Effector memory CD4-positive, alpha-beta T cell (primary cell): Measurements from ENCODE around the gene NLRP12.
"Not testable (repeated sequence)": the region's sequence is repeated elsewhere in the genome, so short reads cannot be mapped to it uniquely, and the experiment has no call there.

Experiments used
- DNase-seq, 3 donors: peaks; one replicate each; pipeline ENCODE4 v3.0.0-alpha.2; 2020
- H3K27ac ChIP-seq: 2 replicates; pipeline ENCODE4 v1.7.0; 2013; ENCODE audit warnings: mild to moderate bottlenecking, low read length, moderate library complexity; ENCODE audit not compliant: insufficient read depth, poor library complexity, severe bottlenecking
- H3K27me3 ChIP-seq: replicated peaks from 2 replicates; pipeline ENCODE4 v1.7.0; 2013; ENCODE audit warnings: mild to moderate bottlenecking, low read length; ENCODE audit not compliant: insufficient read depth, control insufficient read depth, poor library complexity, severe bottlenecking
- H3K36me3 ChIP-seq: 2 replicates; pipeline ENCODE4 v1.7.0; 2013; ENCODE audit warnings: mild to moderate bottlenecking, low read length, moderate library complexity; ENCODE audit not compliant: control insufficient read depth, insufficient read depth
- H3K4me1 ChIP-seq: 2 replicates; pipeline ENCODE4 v1.7.0; 2013; ENCODE audit warnings: low read length, mild to moderate bottlenecking; ENCODE audit not compliant: control insufficient read depth, insufficient read depth, poor library complexity, severe bottlenecking
- H3K4me3 ChIP-seq: 2 replicates; pipeline ENCODE4 v1.7.0; 2013; ENCODE audit warnings: low read length, low read depth, mild to moderate bottlenecking; ENCODE audit not compliant: insufficient read depth, poor library complexity, severe bottlenecking
- H3K9me3 ChIP-seq: 2 replicates; pipeline ENCODE4 v1.7.0; 2013; ENCODE audit warnings: mild to moderate bottlenecking, low read length, moderate library complexity; ENCODE audit not compliant: control insufficient read depth
- total RNA-seq, 3 donors: gene quantifications; one replicate each; lab custom pipeline; 2026; lab: John Stamatoyannopoulos, UW

NLRP12 gene
- total RNA-seq, result 0 to 0.97 (median 0) reads per million in 3 donors

GRCh38 chr19:53824134-53824611 is at the start of gene NLRP12:
Gene NLRP12 (minus strand): TSS chr19:53824314. CDS start chr19:53824174, 140 bp downstream.
- Histone ChIP-seq H3K36me3 (no peaks in the 10 kb centered on the region), H3K9me3 (no peaks in the 10 kb centered on the region), H3K4me3 (no peak within 1 kb of the TSS), H3K4me1 (no peaks in the 10 kb centered on the region), H3K27me3 (no peaks in the 10 kb centered on the region), H3K27ac (no peak within 1 kb of the TSS)
- no peak for DNase-seq

- Histone ChIP-seq H3K4me1 (peaks cover 50% of the 10 kb centered on the region), H3K9me3 (no peaks in the 10 kb centered on the region), H3K36me3 (peaks cover 15% of the 10 kb centered on the region), H3K27me3 (no peaks in the 10 kb centered on the region), H3K27ac (no peak overlapping the region), H3K4me3 (no peak overlapping the region)
- no peak for DNase-seq
Observed at GRCh38 chr19:53872762-53873161, 48.6 kb upstream of the NLRP12 start.

GRCh38 chr19:53871454-53871853 is 47.3 kb upstream of the NLRP12 start:
- Histone ChIP-seq H3K4me1 (peaks cover 49% of the 10 kb centered on the region), H3K9me3 (no peaks in the 10 kb centered on the region), H3K27me3 (no peaks in the 10 kb centered on the region), H3K27ac (peak overlapping the region; percentile 2), H3K36me3 (peaks cover 15% of the 10 kb centered on the region), H3K4me3 (no peak overlapping the region)
- DNase-seq, result no peak

GRCh38 chr19:53870485-53870844 is 46.4 kb upstream of the NLRP12 start:
- H3K27me3 ChIP-seq, result no peaks in the 10 kb centered on the region
- peaks cover 15% of the 10 kb centered on the region for H3K36me3 ChIP-seq
- DNase-seq, result no peak
- no peak overlapping the region for H3K4me3 ChIP-seq
- H3K27ac ChIP-seq, result peak overlapping the region; percentile 99
- H3K9me3 ChIP-seq, result no peaks in the 10 kb centered on the region
- H3K4me1 ChIP-seq, result peaks cover 53% of the 10 kb centered on the region

- Histone ChIP-seq H3K4me1 (peaks cover 49% of the 10 kb centered on the region), H3K36me3 (peaks cover 15% of the 10 kb centered on the region), H3K4me3 (peak overlapping the region; percentile 94), H3K27ac (peak overlapping the region; percentile 99)
- H3K27me3 ChIP-seq, H3K9me3 ChIP-seq, DNase-seq: not testable (repeated sequence)
Observed at GRCh38 chr19:53869805-53870484, 45.8 kb upstream of the NLRP12 start.

GRCh38 chr19:53868892-53869804 is 45.0 kb upstream of the NLRP12 start:
- Histone ChIP-seq H3K9me3 (no peaks in the 10 kb centered on the region), H3K4me3 (peak overlapping the region; percentile 94), H3K4me1 (peaks cover 41% of the 10 kb centered on the region), H3K36me3 (peaks cover 10% of the 10 kb centered on the region), H3K27ac (peak overlapping the region; percentile 99), H3K27me3 (no peaks in the 10 kb centered on the region)
- peak; percentile 88 to 93 (median 91) for DNase-seq

GRCh38 chr19:53868091-53868891 is 44.2 kb upstream of the NLRP12 start:
- H3K9me3 ChIP-seq, result no peaks in the 10 kb centered on the region
- H3K27ac ChIP-seq, result peak overlapping the region; percentile 99
- peak overlapping the region; percentile 94 for H3K4me3 ChIP-seq
- H3K4me1 ChIP-seq, result peaks cover 33% of the 10 kb centered on the region
- H3K27me3 ChIP-seq, result no peaks in the 10 kb centered on the region
- H3K36me3 ChIP-seq, result peaks cover 1% of the 10 kb centered on the region
- DNase-seq, result peak in 2 of 3 donors; percentile 42 to 50

- H3K4me1 ChIP-seq, result peaks cover 32% of the 10 kb centered on the region
- DNase-seq, result peak; percentile 100
- no peaks in the 10 kb centered on the region for H3K9me3 ChIP-seq
- no peaks in the 10 kb centered on the region for H3K27me3 ChIP-seq
- peak within 1 kb of the TSS; percentile 99 for H3K27ac ChIP-seq
- no peaks in the 10 kb centered on the region for H3K36me3 ChIP-seq
- peak within 1 kb of the TSS; percentile 94 for H3K4me3 ChIP-seq
Observed at GRCh38 chr19:53867225-53868090, 43.3 kb upstream of the NLRP12 start, which contains the start of gene MYADM. Gene MYADM (plus strand): TSS chr19:53867883. CDS start chr19:53873530, 5,647 bp downstream.

GRCh38 chr19:53866865-53867224 is 42.7 kb upstream of the NLRP12 start:
- H3K27me3 ChIP-seq, result no peaks in the 10 kb centered on the region
- peak overlapping the region; percentile 99 for H3K27ac ChIP-seq
- H3K4me1 ChIP-seq, result peaks cover 32% of the 10 kb centered on the region
- H3K36me3 ChIP-seq, result no peaks in the 10 kb centered on the region
- H3K9me3 ChIP-seq, result no peaks in the 10 kb centered on the region
- no peak for DNase-seq
- peak overlapping the region; percentile 52 for H3K4me3 ChIP-seq
